Osteocyte (in vitro differentiated cells): ENCODE measurements around the gene RBM48. TPM values are rescaled to one million over a fixed set of nuclear protein-coding genes. Genes with fewer than 3 reads are reported as not detected.
"Not testable (repeated sequence)": the region's sequence is repeated elsewhere in the genome, so short reads cannot be mapped to it uniquely, and the experiment has no call there.

ENCODE experiments used
- DNase-seq: peaks from one replicate; pipeline ENCODE4 v3.0.0; 2021; ENCODE audit warnings: mixed read lengths; ENCODE audit not compliant: unreplicated experiment; ENCODE audit errors: extremely low spot score
- H3K27ac Mint-ChIP-seq: one replicate; pipeline ENCODE4 v1.8.0; 2021; ENCODE audit warnings: mild to moderate bottlenecking, mixed read lengths; ENCODE audit not compliant: unreplicated experiment
- H3K27me3 Mint-ChIP-seq: one replicate; pipeline ENCODE4 v1.8.0; 2021; ENCODE audit warnings: mixed read lengths; ENCODE audit not compliant: unreplicated experiment
- H3K36me3 Mint-ChIP-seq: one replicate; pipeline ENCODE4 v1.8.0; 2021; ENCODE audit warnings: mixed read lengths; ENCODE audit not compliant: unreplicated experiment
- H3K4me1 Mint-ChIP-seq: one replicate; pipeline ENCODE4 v1.8.0; 2021; ENCODE audit warnings: mixed read lengths; ENCODE audit not compliant: unreplicated experiment
- H3K4me3 Mint-ChIP-seq: one replicate; pipeline ENCODE4 v1.8.0; 2021; ENCODE audit warnings: mild to moderate bottlenecking, moderate library complexity, mixed read lengths; ENCODE audit not compliant: unreplicated experiment
- H3K9me3 Mint-ChIP-seq: one replicate; pipeline ENCODE4 v1.8.0; 2021; ENCODE audit warnings: mixed read lengths; ENCODE audit not compliant: unreplicated experiment
- CTCF ChIP-seq: fragments of 200-600 bp; sonication (generic); IDR thresholded peaks from 2 replicates; pipeline ENCODE4 v1.5.0; 2021; ENCODE audit warnings: antibody characterized with exemption, mild to moderate bottlenecking, moderate library complexity
- total RNA-seq: library from RNA; stranded (reverse); gene quantifications from 2 replicates; pipeline ENCODE4 v1.2.1, GENCODE V29; 2021

Gene RBM48
- total RNA-seq, 1 donor from 2014 or later = 15.5 TPM

- H3K27ac Mint-ChIP-seq = no peak overlapping the region
- H3K36me3 Mint-ChIP-seq = peaks cover 60% of the 10 kb centered on the region
- no peaks in the 10 kb centered on the region for H3K9me3 Mint-ChIP-seq
- no peak for TF ChIP-seq CTCF
- peaks cover 9% of the 10 kb centered on the region for H3K4me1 Mint-ChIP-seq
- H3K4me3 Mint-ChIP-seq = no peak overlapping the region
- no peaks in the 10 kb centered on the region for H3K27me3 Mint-ChIP-seq
- no peak for DNase-seq
Observed at GRCh38 chr7:92534572-92534971, 6.0 kb downstream of the RBM48 start.

- not testable (repeated sequence) for H3K4me1 Mint-ChIP-seq, DNase-seq, H3K36me3 Mint-ChIP-seq, H3K27ac Mint-ChIP-seq, H3K4me3 Mint-ChIP-seq, H3K27me3 Mint-ChIP-seq
- peaks cover 13% of the 10 kb centered on the region for H3K9me3 Mint-ChIP-seq
Observed at GRCh38 chr7:92543542-92543941, 14.9 kb downstream of the RBM48 start.

GRCh38 chr7:92545116-92545515, 16.5 kb downstream of the RBM48 start:
- H3K36me3 Mint-ChIP-seq, H3K4me1 Mint-ChIP-seq, H3K27ac Mint-ChIP-seq, H3K4me3 Mint-ChIP-seq, H3K27me3 Mint-ChIP-seq, DNase-seq: not testable (repeated sequence)
- H3K9me3 Mint-ChIP-seq = peaks cover 13% of the 10 kb centered on the region

- no peak for DNase-seq
- H3K36me3 Mint-ChIP-seq = no peaks in the 10 kb centered on the region
- no peak overlapping the region for H3K4me3 Mint-ChIP-seq
- peaks cover 9% of the 10 kb centered on the region for H3K27me3 Mint-ChIP-seq
- TF ChIP-seq CTCF = no peak
- H3K4me1 Mint-ChIP-seq = no peaks in the 10 kb centered on the region
- H3K9me3 Mint-ChIP-seq = peaks cover 2% of the 10 kb centered on the region
- H3K27ac Mint-ChIP-seq = no peak overlapping the region
Observed at GRCh38 chr7:92546856-92547497, 18.4 kb downstream of the RBM48 start.

GRCh38 chr7:92547579-92547978, 19.0 kb downstream of the RBM48 start:
- Mint-ChIP-seq H3K27ac (no peak overlapping the region), H3K27me3 (peaks cover 9% of the 10 kb centered on the region), H3K9me3 (no peaks in the 10 kb centered on the region), H3K4me3 (no peak overlapping the region), H3K4me1 (no peaks in the 10 kb centered on the region), H3K36me3 (no peaks in the 10 kb centered on the region)
- no peak for DNase-seq
- TF ChIP-seq CTCF = no peak

- Mint-ChIP-seq H3K4me3 (no peak overlapping the region), H3K4me1 (no peaks in the 10 kb centered on the region), H3K27ac (no peak overlapping the region), H3K9me3 (no peaks in the 10 kb centered on the region), H3K36me3 (no peaks in the 10 kb centered on the region), H3K27me3 (peaks cover 15% of the 10 kb centered on the region)
- TF ChIP-seq CTCF = no peak
- DNase-seq = no peak
Observed at GRCh38 chr7:92550194-92550593, 21.6 kb downstream of the RBM48 start.
